Measurements from ENCODE around the gene ZNF653. TPM values are rescaled to one million over a fixed set of nuclear protein-coding genes. Genes with fewer than 3 reads are reported as not detected.

Gene ZNF653
- total and polyA plus RNA-seq, 11 donors: 2.4 to 8.9 (median 3.9) TPM

DNA sequence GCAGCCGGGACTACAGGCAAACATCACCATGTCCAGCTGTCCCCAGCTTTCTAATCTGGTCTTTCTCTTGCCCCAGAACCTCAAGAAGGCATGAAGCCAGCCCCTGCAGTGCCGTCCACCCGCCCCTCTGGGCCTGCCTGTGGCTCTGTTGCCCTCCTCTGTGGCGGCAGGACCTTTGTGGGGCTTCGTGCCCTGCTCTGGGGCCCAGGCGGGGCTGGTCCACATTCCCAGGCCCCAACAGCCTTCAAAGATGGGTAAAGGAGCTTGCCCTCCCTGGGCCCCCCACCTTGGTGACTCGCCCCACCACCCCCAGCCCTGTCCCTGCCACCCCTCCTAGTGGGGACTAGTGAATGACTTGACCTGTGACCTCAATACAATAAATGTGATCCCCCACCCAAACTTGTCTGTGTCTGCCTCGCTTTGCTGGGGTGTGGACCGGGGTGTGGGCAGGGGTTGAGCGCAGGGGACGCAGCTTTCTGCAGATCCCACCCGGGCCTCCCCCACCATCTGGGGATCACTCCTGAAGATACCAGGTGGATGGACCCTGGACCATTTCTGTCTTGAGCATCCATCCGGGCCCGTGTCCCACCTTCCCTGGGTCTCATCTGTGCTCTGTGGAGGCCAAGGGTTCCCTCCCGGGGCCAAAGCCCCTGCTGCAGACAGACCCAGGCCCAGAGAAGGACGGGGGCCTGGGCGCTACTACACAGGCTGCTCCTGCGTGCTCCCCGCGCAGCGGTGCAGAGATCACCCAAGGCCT is 54.9 kb downstream of the ZNF653 start:
- intact Hi-C loops (cut with DNase I): no loop called here
- Histone ChIP-seq H3K27ac (peak overlapping the region in 1 of 12 donors; percentile 50), H3K27me3 (peaks cover 0 to 9% (median 0%) of the 10 kb centered on the region in 9 donors), H3K36me3 (peaks cover 0 to 52% (median 40%) of the 10 kb centered on the region in 9 donors), H3K9me3 (no peaks in the 10 kb centered on the region), H3K4me1 (peaks cover 0 to 7% (median 0%) of the 10 kb centered on the region in 12 donors), H3K4me3 (no peak overlapping the region)
- ATAC-seq: no peak
- TF ChIP-seq POLR2A (IDR thresholded peaks at IDR 0.05) (no peak), CTCF (IDR thresholded peaks at IDR 0.05) (no peak)
- DNase-seq: no peak
- WGBS, 4 donors: 87 to 91% (median 89%) methylated on average over 15 to 21 of the region's 21 CpGs

DNA sequence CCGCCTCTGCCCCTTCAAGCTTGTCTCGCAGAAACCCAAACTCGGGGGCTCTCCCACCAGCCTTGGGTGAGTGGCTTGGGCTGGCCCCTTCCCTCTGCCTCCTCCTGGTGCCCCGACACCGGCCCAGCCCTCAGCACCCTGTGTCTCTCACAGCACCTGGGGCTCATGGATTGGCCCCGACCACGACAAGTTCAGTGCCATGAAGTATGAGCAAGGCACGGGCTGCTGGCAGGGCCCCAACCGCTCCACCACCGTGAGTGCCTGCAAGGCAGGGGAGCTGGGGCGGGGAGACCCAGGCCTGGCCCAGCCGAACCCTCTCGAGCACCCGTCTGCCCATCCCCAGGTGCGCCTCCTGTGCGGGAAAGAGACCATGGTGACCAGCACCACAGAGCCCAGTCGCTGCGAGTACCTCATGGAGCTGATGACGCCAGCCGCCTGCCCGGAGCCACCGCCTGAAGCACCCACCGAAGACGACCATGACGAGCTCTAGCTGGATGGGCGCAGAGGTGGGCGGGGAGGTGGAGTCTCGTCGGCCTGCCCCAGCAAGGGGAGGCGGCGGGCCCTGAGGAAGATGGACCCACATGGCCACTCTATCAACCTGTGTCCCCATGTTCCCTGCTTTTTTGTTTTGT is 56.6 kb downstream of the ZNF653 start:
- 93 to 96% (median 96%) methylated on average over 25 to 31 of the region's 31 CpGs for WGBS, 4 donors
- no peak for ATAC-seq
- intact Hi-C loops (cut with DNase I): loop anchor here in 6 of 10 donors (5.0 to 10.0 kb wide), 4 partner anchors 64 to 157 kb away; partner anchors contain the start of genes TSPAN16 (in 3 of the 6) and EPOR (in 2 of the 6)

GRCh38 chr19:11448410-11448809 is 57.2 kb downstream of the ZNF653 start:
- intact Hi-C loops (cut with DNase I): loop anchor here in 6 of 10 donors (5.0 to 10.0 kb wide), 4 partner anchors 64 to 156 kb away; partner anchors contain the start of genes TSPAN16 (in 3 of the 6) and EPOR (in 2 of the 6)
- H3K27me3 ChIP-seq: peaks cover 0 to 9% (median 0%) of the 10 kb centered on the region in 9 donors
- H3K4me3 ChIP-seq: no peak overlapping the region
- H3K9me3 ChIP-seq: no peaks in the 10 kb centered on the region
- H3K36me3 ChIP-seq: peaks cover 0 to 76% (median 63%) of the 10 kb centered on the region in 9 donors
- H3K4me1 ChIP-seq: peaks cover 0 to 8% (median 0%) of the 10 kb centered on the region in 12 donors
- DNase-seq: no peak
- no peak overlapping the region for H3K27ac ChIP-seq
- no peak for ATAC-seq
- 88 to 93% (median 91%) methylated on average over 7 to 13 of the region's 13 CpGs for WGBS, 4 donors
- TF ChIP-seq POLR2A (IDR thresholded peaks at IDR 0.05) (no peak), CTCF (IDR thresholded peaks at IDR 0.05) (no peak)

More for the DNA sequence above, 56.6 kb downstream of the ZNF653 start:
- Histone ChIP-seq H3K27me3 (peaks cover 0 to 9% (median 0%) of the 10 kb centered on the region in 9 donors), H3K4me1 (peaks cover 0 to 7% (median 0%) of the 10 kb centered on the region in 12 donors), H3K4me3 (no peak overlapping the region), H3K36me3 (peaks cover 0 to 70% (median 57%) of the 10 kb centered on the region in 9 donors), H3K9me3 (no peaks in the 10 kb centered on the region), H3K27ac (no peak overlapping the region)
- no peak for DNase-seq
- no peak for TF ChIP-seq CTCF (IDR thresholded peaks at IDR 0.05)
- no peak for TF ChIP-seq POLR2A (IDR thresholded peaks at IDR 0.05)

Measured in heart left ventricle (tissue), 16 donors.